Ascending aorta (tissue), 2 donors: Measurements from ENCODE around the gene AGBL3. TPM values are rescaled to one million over a fixed set of nuclear protein-coding genes. Genes with fewer than 3 reads are reported as not detected.

Experiments
- DNase-seq, 2 donors: peaks; one replicate each; pipeline ENCODE4 v3.0.0-alpha.2; 2019; ENCODE audit warnings: low spot score in 2 of 2
- H3K27ac ChIP-seq, 2 donors: fragments of 200-600 bp; sonication (generic); one replicate each; pipeline ENCODE4 v1.5.1; 2016 to 2017; ENCODE audit warnings: mild to moderate bottlenecking in 1 of 2
- H3K27me3 ChIP-seq: fragments of 200-600 bp; sonication (generic); one replicate; pipeline ENCODE4 v1.5.1; 2017
- H3K36me3 ChIP-seq, 2 donors: fragments of 200-600 bp; sonication (generic); one replicate each; pipeline ENCODE4 v1.5.1; 2016
- H3K4me1 ChIP-seq, 2 donors: fragments of 200-600 bp; sonication (generic); one replicate each; pipeline ENCODE4 v1.5.1; 2016 to 2017; ENCODE audit warnings: mild to moderate bottlenecking in 1 of 2
- H3K4me3 ChIP-seq, 2 donors: fragments of 200-600 bp; sonication (generic); one replicate each; pipeline ENCODE4 v1.5.1; 2016 to 2017; ENCODE audit warnings: mild to moderate bottlenecking in 1 of 2
- H3K9me3 ChIP-seq, 2 donors: fragments of 200-600 bp; sonication (generic); one replicate each; pipeline ENCODE4 v1.5.1; 2016
- intact Hi-C: fragments of 100-400 bp; cut with DNase I; formaldehyde crosslinking; loops from one replicate; pipeline ENCODE4 v1.15.1; 2023
- total RNA-seq: library from RNA; depleted of rRNA; stranded (reverse); fragments of >200 nt; gene quantifications from one replicate; pipeline ENCODE4 v1.1.0, GENCODE V29; 2016
- TF ChIP-seq, protein P1 (sequence below), 3 experiments: fragments of 200-600 bp in 2 of 3; fragments of 450-650 bp in 1 of 3; sonication (generic) in 2 of 3; IDR thresholded peaks; one replicate each; pipeline ENCODE4 v1.5.1; 2016 to 2019; ENCODE audit warnings: antibody characterized with exemption in 3 of 3, mild to moderate bottlenecking in 1 of 3, moderate library complexity in 1 of 3

AGBL3 gene
- total RNA-seq, 1 donor from 2014 or later = 2.8 TPM

DNA sequence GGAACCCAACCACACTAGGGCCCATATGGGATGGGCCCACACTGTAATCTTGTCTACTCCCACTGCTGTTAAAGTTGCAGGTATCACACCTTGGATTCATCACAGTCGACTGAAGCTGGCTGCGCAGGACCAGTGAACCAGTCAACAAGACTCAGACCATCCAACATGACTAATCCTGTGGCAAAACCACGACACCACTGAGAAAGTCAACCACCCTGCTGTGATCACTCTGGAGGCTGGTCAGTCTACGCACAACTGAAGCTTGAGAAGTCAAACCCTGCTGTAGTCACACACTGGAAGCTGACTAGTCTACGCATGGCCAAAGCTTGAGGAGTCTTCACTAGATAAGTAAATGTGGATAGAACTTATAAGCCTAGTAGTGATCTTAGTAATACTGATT, 193.8 kb downstream of the AGBL3 start:
- Histone ChIP-seq H3K4me1 (no peaks in the 10 kb centered on the region), H3K27me3 (no peaks in the 10 kb centered on the region), H3K36me3 (peaks cover 25 to 50% of the 10 kb centered on the region in 2 donors), H3K4me3 (no peak overlapping the region), H3K27ac (no peak overlapping the region), H3K9me3 (peaks cover 10 to 26% of the 10 kb centered on the region in 2 donors)
- TF ChIP-seq, protein P1, sequence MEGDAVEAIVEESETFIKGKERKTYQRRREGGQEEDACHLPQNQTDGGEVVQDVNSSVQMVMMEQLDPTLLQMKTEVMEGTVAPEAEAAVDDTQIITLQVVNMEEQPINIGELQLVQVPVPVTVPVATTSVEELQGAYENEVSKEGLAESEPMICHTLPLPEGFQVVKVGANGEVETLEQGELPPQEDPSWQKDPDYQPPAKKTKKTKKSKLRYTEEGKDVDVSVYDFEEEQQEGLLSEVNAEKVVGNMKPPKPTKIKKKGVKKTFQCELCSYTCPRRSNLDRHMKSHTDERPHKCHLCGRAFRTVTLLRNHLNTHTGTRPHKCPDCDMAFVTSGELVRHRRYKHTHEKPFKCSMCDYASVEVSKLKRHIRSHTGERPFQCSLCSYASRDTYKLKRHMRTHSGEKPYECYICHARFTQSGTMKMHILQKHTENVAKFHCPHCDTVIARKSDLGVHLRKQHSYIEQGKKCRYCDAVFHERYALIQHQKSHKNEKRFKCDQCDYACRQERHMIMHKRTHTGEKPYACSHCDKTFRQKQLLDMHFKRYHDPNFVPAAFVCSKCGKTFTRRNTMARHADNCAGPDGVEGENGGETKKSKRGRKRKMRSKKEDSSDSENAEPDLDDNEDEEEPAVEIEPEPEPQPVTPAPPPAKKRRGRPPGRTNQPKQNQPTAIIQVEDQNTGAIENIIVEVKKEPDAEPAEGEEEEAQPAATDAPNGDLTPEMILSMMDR (IDR thresholded peaks at IDR 0.05) = no peak
- intact Hi-C loops = no loop called here
- DNase-seq = peak in 1 of 2 donors; percentile 41

DNA sequence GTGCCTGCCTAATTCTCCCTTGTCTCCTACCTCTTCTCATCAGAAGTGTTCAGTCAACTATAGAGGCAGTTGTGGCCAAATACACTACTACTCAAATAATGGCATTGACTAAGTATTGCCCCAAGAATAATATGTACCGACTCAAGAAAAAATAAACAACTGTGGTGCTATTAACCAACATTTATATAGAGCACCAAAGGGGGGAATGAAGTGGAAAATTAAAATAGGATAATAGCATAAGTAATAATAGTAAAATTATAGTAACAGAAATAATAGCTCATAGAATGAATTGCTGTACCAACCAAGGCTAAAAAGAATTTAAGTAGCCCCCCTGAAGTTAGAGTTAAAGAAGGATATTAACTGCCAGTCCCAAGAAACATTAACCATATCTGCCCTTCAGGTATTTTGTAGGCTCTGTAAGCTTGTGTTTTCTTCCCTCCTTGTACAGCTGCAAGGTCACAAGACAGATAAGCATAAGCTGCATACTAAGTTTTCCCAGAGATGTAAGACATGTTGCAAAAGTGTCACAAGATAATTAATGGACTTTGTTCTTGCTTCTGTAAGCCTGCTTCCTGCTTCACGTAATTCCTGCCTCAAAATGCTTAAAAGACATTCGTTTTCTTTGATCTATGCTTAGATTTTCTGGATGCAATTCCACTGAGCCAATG, 195.1 kb downstream of the AGBL3 start:
- H3K27me3 ChIP-seq = no peaks in the 10 kb centered on the region
- intact Hi-C loops = no loop called here
- TF ChIP-seq, protein P1 (IDR thresholded peaks at IDR 0.05) = no peak
- peaks cover 10 to 26% of the 10 kb centered on the region in 2 donors for H3K9me3 ChIP-seq
- peaks cover 36 to 63% of the 10 kb centered on the region in 2 donors for H3K36me3 ChIP-seq
- no peaks in the 10 kb centered on the region for H3K4me1 ChIP-seq
- H3K4me3 ChIP-seq = no peak overlapping the region
- DNase-seq = no peak
- H3K27ac ChIP-seq = no peak overlapping the region

DNA sequence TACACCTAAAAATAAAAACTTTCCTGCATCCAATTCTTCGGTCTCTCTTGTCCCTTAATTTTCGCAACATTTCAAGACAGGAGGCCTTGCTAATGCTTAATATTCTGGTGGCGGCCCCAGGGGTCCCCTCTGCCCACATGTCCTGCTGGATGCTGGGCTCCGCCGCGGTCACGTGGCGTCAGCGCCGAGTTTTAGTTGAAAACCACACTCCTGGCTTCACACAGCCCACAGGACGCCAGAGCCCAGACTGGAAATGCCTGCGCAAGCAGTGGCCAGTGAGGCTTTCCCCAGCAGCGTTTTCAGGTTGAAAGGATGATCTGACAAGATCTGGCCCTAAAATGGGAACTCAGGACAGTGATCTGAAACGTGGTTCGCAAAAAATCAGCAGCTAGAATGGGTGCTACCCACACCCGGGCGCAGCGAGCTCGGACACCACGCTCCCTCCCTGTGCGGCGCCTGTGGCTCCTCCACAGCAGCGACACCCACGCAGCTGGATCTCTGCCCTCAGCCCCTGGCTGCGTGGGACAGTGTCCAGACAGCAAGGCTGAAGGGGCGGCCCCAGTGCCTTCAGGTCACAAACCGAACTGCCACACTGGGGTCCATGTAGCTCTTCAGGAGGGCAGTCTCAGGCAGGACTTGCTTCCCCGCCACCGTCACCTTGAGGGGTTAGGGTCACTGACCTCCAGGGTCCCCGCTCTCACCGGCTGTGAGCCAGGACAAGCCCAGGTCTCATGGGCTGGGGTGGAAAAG, 195.8 kb downstream of the AGBL3 start:
- H3K4me3 ChIP-seq = no peak overlapping the region

DNA sequence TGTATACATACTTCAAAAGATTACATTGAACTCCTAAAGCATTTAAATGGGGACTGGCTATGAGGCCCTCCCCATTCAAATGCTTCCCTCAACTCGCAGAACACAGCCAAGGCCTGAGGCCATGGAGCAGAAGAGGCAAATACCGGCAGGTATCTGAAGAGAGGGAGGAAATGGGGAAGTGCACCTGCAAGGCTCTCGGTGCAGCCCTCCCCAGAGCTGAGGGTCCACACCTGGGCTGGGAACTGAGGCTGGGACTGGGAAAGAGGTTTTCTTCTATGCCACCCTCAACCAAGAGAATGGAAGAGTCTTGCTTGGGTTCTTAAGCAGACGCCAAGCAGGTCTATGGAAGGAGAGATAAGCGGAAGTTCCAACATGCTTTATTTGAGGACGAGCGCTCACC, 197.2 kb downstream of the AGBL3 start:
- H3K4me3 ChIP-seq = no peak overlapping the region
- no peaks in the 10 kb centered on the region for H3K4me1 ChIP-seq
- H3K27ac ChIP-seq = no peak overlapping the region
- peaks cover 55 to 84% of the 10 kb centered on the region in 2 donors for H3K36me3 ChIP-seq
- intact Hi-C loops = no loop called here
- DNase-seq = peak in 1 of 2 donors; percentile 52
- no peaks in the 10 kb centered on the region for H3K27me3 ChIP-seq
- H3K9me3 ChIP-seq = peaks cover 10 to 26% of the 10 kb centered on the region in 2 donors
- TF ChIP-seq, protein P1 (IDR thresholded peaks at IDR 0.05) = no peak

More for the DNA sequence above, 195.8 kb downstream of the AGBL3 start:
- H3K36me3 ChIP-seq = peaks cover 43 to 70% of the 10 kb centered on the region in 2 donors
- H3K27ac ChIP-seq = no peak overlapping the region
- intact Hi-C loops = no loop called here
- no peaks in the 10 kb centered on the region for H3K27me3 ChIP-seq
- H3K9me3 ChIP-seq = peaks cover 10 to 26% of the 10 kb centered on the region in 2 donors
- TF ChIP-seq, protein P1 (IDR thresholded peaks at IDR 0.05) = no peak
- no peaks in the 10 kb centered on the region for H3K4me1 ChIP-seq
- peak in 1 of 2 donors; percentile 54 for DNase-seq

DNA sequence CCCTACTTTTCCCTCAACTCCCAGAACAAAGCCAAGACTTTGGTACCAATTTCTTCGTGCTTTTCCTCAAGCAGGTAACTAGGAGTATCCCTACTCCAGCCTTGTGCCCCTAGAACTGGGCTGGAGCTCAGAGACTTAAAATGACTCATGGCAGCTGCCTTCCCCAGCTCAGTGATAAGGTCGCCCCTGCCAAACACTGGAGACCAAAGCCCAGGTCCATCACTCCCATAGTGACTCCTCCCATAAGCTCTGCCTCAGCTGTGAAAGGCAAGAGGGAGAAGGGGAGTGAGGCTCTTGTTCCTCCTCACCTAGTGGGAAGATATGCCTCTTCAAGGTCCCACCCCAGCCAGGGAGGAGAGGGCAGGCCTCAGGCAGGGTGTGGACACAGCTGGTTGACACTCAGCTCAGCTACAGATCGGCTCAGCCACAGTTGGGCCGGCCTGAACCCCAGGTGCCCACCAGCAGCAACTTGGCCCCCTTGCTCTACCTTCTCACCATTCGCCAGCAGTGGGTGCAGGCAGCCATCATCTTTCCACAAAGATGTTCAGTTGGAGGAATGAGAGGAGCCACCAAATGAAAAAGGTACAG, 198.0 kb downstream of the AGBL3 start:
- H3K4me1 ChIP-seq = no peaks in the 10 kb centered on the region
- H3K27me3 ChIP-seq = no peaks in the 10 kb centered on the region
- H3K9me3 ChIP-seq = peaks cover 10 to 26% of the 10 kb centered on the region in 2 donors
- H3K4me3 ChIP-seq = no peak overlapping the region
- H3K27ac ChIP-seq = no peak overlapping the region
- peaks cover 62 to 92% of the 10 kb centered on the region in 2 donors for H3K36me3 ChIP-seq
- TF ChIP-seq, protein P1 (IDR thresholded peaks at IDR 0.05) = no peak
- DNase-seq = peak in 1 of 2 donors; percentile 42
- intact Hi-C loops = no loop called here

Other genes starting within 250 kb of the AGBL3 start
- 352 TPM for gene CALD1, start 206.9 kb upstream of the AGBL3 start, total RNA-seq
- 26.9 TPM for gene TMEM140, start 161.6 kb downstream of the AGBL3 start, total RNA-seq
- 21.6 TPM for gene CYREN, start 184.2 kb downstream of the AGBL3 start, total RNA-seq
- 66.7 TPM for gene WDR91, start 225.0 kb downstream of the AGBL3 start, total RNA-seq
- gene STRA8, start 247.3 kb downstream of the AGBL3 start, total RNA-seq = not detected